Panc1 (cell line): Measurements from ENCODE around the gene IGFBP5.

Experiments used
- POLR2AphosphoS5 ChIP-seq: IDR thresholded peaks from 2 replicates; pipeline ENCODE4 v1.6.1; 2012; ENCODE audit warnings: mild to moderate bottlenecking, low read depth, low read length, moderate library complexity
- SIN3A ChIP-seq: IDR thresholded peaks from 2 replicates; pipeline ENCODE4 v1.6.1; 2012; ENCODE audit warnings: low read depth, mild to moderate bottlenecking, low read length, moderate library complexity, borderline replicate concordance; ENCODE audit not compliant: insufficient read depth
- TF ChIP-seq, protein P1 (sequence below): fragments of 450-650 bp; IDR thresholded peaks from 2 replicates; pipeline ENCODE4 v1.5.1; 2017; ENCODE audit warnings: mild to moderate bottlenecking
- TF ChIP-seq, protein P2 (sequence below), 2 experiments: IDR thresholded peaks; 2 replicates each; pipeline ENCODE4 v1.6.1; 2011 to 2012; ENCODE audit warnings: low read depth in 2 of 2, control low read depth in 1 of 2, low read length in 1 of 2, mild to moderate bottlenecking in 1 of 2, moderate library complexity in 1 of 2; ENCODE audit not compliant: insufficient read depth in 1 of 2

DNA sequence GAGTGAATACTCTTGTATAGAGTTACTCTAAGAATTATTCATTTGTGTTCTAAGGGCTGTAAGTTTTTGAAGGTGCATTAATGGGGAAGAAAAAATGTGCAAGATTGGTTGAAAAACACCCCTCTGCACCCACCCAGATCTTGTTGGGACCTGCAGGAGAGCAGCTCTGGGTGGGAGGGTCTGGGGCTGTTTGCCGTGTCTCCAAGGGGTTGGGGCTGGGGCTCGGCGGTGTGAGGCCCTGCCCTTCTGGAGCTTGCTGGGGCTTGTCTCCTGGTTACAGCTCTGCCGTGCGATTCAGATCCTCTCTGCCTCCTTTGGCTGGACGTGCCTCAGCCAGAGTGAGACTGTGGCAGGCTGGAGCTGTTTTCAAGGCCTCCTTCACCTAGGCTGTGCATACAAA, 36.1 kb downstream of the IGFBP5 start:
- TF ChIP-seq, protein P1, sequence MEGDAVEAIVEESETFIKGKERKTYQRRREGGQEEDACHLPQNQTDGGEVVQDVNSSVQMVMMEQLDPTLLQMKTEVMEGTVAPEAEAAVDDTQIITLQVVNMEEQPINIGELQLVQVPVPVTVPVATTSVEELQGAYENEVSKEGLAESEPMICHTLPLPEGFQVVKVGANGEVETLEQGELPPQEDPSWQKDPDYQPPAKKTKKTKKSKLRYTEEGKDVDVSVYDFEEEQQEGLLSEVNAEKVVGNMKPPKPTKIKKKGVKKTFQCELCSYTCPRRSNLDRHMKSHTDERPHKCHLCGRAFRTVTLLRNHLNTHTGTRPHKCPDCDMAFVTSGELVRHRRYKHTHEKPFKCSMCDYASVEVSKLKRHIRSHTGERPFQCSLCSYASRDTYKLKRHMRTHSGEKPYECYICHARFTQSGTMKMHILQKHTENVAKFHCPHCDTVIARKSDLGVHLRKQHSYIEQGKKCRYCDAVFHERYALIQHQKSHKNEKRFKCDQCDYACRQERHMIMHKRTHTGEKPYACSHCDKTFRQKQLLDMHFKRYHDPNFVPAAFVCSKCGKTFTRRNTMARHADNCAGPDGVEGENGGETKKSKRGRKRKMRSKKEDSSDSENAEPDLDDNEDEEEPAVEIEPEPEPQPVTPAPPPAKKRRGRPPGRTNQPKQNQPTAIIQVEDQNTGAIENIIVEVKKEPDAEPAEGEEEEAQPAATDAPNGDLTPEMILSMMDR = no peak
- TF ChIP-seq, protein P2, sequence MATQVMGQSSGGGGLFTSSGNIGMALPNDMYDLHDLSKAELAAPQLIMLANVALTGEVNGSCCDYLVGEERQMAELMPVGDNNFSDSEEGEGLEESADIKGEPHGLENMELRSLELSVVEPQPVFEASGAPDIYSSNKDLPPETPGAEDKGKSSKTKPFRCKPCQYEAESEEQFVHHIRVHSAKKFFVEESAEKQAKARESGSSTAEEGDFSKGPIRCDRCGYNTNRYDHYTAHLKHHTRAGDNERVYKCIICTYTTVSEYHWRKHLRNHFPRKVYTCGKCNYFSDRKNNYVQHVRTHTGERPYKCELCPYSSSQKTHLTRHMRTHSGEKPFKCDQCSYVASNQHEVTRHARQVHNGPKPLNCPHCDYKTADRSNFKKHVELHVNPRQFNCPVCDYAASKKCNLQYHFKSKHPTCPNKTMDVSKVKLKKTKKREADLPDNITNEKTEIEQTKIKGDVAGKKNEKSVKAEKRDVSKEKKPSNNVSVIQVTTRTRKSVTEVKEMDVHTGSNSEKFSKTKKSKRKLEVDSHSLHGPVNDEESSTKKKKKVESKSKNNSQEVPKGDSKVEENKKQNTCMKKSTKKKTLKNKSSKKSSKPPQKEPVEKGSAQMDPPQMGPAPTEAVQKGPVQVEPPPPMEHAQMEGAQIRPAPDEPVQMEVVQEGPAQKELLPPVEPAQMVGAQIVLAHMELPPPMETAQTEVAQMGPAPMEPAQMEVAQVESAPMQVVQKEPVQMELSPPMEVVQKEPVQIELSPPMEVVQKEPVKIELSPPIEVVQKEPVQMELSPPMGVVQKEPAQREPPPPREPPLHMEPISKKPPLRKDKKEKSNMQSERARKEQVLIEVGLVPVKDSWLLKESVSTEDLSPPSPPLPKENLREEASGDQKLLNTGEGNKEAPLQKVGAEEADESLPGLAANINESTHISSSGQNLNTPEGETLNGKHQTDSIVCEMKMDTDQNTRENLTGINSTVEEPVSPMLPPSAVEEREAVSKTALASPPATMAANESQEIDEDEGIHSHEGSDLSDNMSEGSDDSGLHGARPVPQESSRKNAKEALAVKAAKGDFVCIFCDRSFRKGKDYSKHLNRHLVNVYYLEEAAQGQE (IDR thresholded peaks at IDR 0.05; ENCODE audit: insufficient read depth in 1 of 2, low read depth in 2 of 2, low read length in 1 of 2) = no peak
- TF ChIP-seq POLR2AphosphoS5 (no peak), SIN3A (no peak)
